K562 (cell line): ENCODE measurements around the gene PTGES3. TPM values are rescaled to one million over a fixed set of nuclear protein-coding genes. Genes with fewer than 3 reads are reported as not detected.

Source experiments
- E2F6 ChIP-seq, 2 experiments: IDR thresholded peaks; 2 replicates each; pipeline ENCODE4 v1.6.1; 2011; ENCODE audit warnings: borderline replicate concordance in 1 of 2, control low read depth in 1 of 2, low read depth in 1 of 2, low read length in 1 of 2, mild to moderate bottlenecking in 1 of 2, mixed read lengths in 1 of 2, moderate library complexity in 1 of 2; ENCODE audit not compliant: insufficient read depth in 1 of 2, insufficient read length in 1 of 2, poor library complexity in 1 of 2, severe bottlenecking in 1 of 2; ENCODE audit errors: extremely low read depth in 1 of 2
- FOXJ3 ChIP-seq: sonication (generic); formaldehyde crosslinking; IDR thresholded peaks from 2 replicates; pipeline ENCODE4 v1.4.0; 2020; ENCODE audit warnings: mild to moderate bottlenecking, missing genetic modification reagents
- JUN ChIP-seq, 2 experiments: sonication (generic) in 1 of 2; formaldehyde crosslinking in 1 of 2; IDR thresholded peaks; 2 replicates each; pipeline versions ENCODE4 v1.6.1 to v1.8.0; 2012 to 2022; ENCODE audit warnings: borderline replicate concordance in 2 of 2, mild to moderate bottlenecking in 2 of 2, improper control_type of control experiment in 1 of 2, low read depth in 1 of 2, low read length in 1 of 2, missing genetic modification reagents in 1 of 2
- KLF6 ChIP-seq: fragments of 250-450 bp; sonication (Bioruptor Pico); IDR thresholded peaks from 2 replicates; pipeline ENCODE4 v1.4.0; 2020; ENCODE audit warnings: mild to moderate bottlenecking, moderate library complexity, borderline replicate concordance
- MAFK ChIP-seq: IDR thresholded peaks from 2 replicates; pipeline ENCODE4 v1.6.1; 2011; ENCODE audit warnings: low read length, improper control_type of control experiment
- MAZ ChIP-seq, 2 experiments: fragments of 450-650 bp in 1 of 2; sonication (generic) in 1 of 2; formaldehyde crosslinking; IDR thresholded peaks in 1 of 2; conservative IDR thresholded peaks in 1 of 2; 2 replicates each; pipeline versions ENCODE4 v1.4.0 to v1.5.0; 2020; ENCODE audit warnings: mild to moderate bottlenecking in 1 of 2, missing genetic modification reagents in 1 of 2
- NCOR1 ChIP-seq: fragments of 450-650 bp; IDR thresholded peaks from 2 replicates; pipeline ENCODE4 v1.6.1; 2016; ENCODE audit warnings: mild to moderate bottlenecking, moderate library complexity
- RBM17 ChIP-seq: fragments of 200-400 bp; formaldehyde crosslinking; IDR thresholded peaks from 2 replicates; pipeline ENCODE4 v1.6.1; 2017; ENCODE audit warnings: low read depth, mild to moderate bottlenecking, low read length, borderline replicate concordance
- RFX7 ChIP-seq: fragments of 250-450 bp; sonication (Bioruptor Pico); IDR thresholded peaks from 2 replicates; pipeline ENCODE4 v1.5.1; 2021; ENCODE audit warnings: mild to moderate bottlenecking
- SPI1 ChIP-seq: IDR thresholded peaks from 2 replicates; pipeline ENCODE4 v1.6.1; 2011; ENCODE audit warnings: low read depth, low read length, control low read depth, borderline replicate concordance
- TFAM ChIP-seq: fragments of 250-450 bp; sonication (Bioruptor Pico); conservative IDR thresholded peaks from 2 replicates; pipeline ENCODE4 v1.5.0; 2021; ENCODE audit warnings: mild to moderate bottlenecking, moderate library complexity
- ZNF124 ChIP-seq: sonication (generic); formaldehyde crosslinking; IDR thresholded peaks from 2 replicates; pipeline ENCODE4 v1.8.1; 2022; ENCODE audit warnings: missing genetic modification reagents
- ZNF282 ChIP-seq: sonication (generic); formaldehyde crosslinking; IDR thresholded peaks from 2 replicates; pipeline ENCODE4 v1.8.1; 2023; ENCODE audit warnings: missing genetic modification reagents
- ZNF507 ChIP-seq: conservative IDR thresholded peaks from 2 replicates; pipeline ENCODE4 v1.6.1; 2017; ENCODE audit warnings: missing genetic modification characterization, missing compliant biosample characterization
- polyA plus RNA-seq, 8 experiments: library from polyadenylated mRNA; depleted of rRNA in 4 of 8; stranded (reverse) in 5 of 8; unstranded in 3 of 8; fragments of >200 nt; fragmentation: Nextera tagmentation in 2 of 8; fragmentation: Illumina TruSeq in 1 of 8; extraction: Ambion mirVana in 2 of 8; extraction: Trizol in 1 of 8; gene quantifications; 2 replicates each; pipeline versions ENCODE4 v1.2.1 to v1.2.3, GENCODE V29; 2011 to 2014; ENCODE audit warnings: inconsistent platforms in 1 of 8, missing spikeins in 1 of 8
- total RNA-seq, 7 experiments: library from RNA; depleted of rRNA in 6 of 7; stranded (reverse); fragments of >200 nt in 6 of 7; fragmentation: Illumina TruSeq in 2 of 7; extraction: Trizol in 2 of 7; gene quantifications; 2 replicates each; pipeline versions ENCODE4 v1.2.1 to v1.2.3, GENCODE V29; 2011 to 2021; ENCODE audit warnings: low replicate concordance in 1 of 7
- TF ChIP-seq, protein P1 (sequence below): fragments of 250-450 bp; sonication (Bioruptor Pico); IDR thresholded peaks from 2 replicates; pipeline ENCODE4 v1.5.0; 2020; ENCODE audit warnings: mild to moderate bottlenecking, borderline replicate concordance
- TF ChIP-seq, protein P2 (sequence below): fragments of 450-650 bp; formaldehyde crosslinking; conservative IDR thresholded peaks from 2 replicates; pipeline ENCODE4 v1.4.0; 2022; ENCODE audit warnings: mild to moderate bottlenecking, missing genetic modification characterization
- TF ChIP-seq, protein P3 (sequence below), 2 experiments: fragments of 450-650 bp; IDR thresholded peaks; 2 replicates each; pipeline ENCODE4 v1.6.1; 2018; ENCODE audit warnings: mild to moderate bottlenecking in 2 of 2, low read depth in 1 of 2; ENCODE audit not compliant: partially characterized antibody in 2 of 2

Gene PTGES3
- total and polyA plus RNA-seq, 9 of the 15 experiments (the other 6 are each of a cell fraction or from before 2014, with no cell fraction given), result 163 to 501 (median 213) TPM

DNA sequence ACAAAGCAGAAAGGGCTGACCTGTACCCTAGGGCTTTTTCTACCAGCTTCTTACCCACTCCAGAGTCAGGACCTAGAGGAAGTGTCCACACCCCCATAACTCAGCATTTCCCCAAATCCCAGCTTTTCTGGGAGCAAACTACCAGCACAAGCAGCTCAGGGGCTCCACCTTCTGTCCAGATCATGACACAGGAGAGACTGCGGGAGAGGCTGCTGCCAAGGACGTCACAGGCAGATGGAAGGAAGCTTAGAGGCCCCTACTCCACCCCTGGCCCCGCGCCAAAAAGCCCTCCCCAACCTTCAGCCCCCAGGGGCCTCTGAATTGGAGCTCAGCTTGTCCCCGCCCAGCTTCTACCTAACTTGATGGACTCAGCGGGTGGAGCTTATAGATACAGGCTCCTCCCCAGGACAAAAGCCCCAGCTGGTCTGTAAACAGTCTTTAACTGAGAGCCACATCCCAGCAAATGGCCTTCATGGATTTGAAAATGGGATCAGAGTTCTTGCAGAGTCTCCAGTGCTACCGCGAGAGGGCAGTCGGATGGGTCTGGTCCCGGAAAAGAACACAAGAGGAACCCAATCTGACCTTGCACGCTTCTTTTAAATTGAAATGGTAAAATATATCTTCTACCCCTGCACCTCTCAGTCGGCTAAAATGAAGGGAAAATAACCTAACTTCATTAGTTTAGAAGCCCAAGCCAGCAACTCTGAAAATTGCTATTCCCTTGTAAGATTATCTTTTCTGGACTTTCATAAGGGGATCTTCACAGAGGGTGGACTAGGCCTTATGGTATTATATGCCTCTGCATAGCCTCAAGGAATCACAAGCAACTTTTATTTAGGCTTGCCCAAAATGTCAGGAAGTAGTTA is 51.2 kb downstream of the PTGES3 start (continued):
- TF ChIP-seq ZNF507 (tag) (no peak), E2F6 (IDR thresholded peaks at IDR 0.05; ENCODE audit: borderline replicate concordance in 1 of 2, extremely low read depth in 1 of 2, insufficient read depth in 1 of 2, insufficient read length in 1 of 2, low read depth in 1 of 2, low read length in 1 of 2, poor library complexity in 1 of 2, severe bottlenecking in 1 of 2) (no peak), MAFK (peak; percentile 11; the same call in 1 of the 2 replicates), TFAM (CRISPR knock-in tag) (no peak), RFX7 (CRISPR knock-in tag) (no peak), JUN (IDR thresholded peaks at IDR 0.05; ENCODE audit: borderline replicate concordance, low read depth, low read length) (peak; percentile 63), JUN (CRISPR knock-in tag; IDR thresholded peaks at IDR 0.05; ENCODE audit: borderline replicate concordance) (no peak), SPI1 (peak; percentile 56), FOXJ3 (CRISPR knock-in tag) (no peak), NCOR1 (peak; percentile 50; the same call in 1 of the 2 replicates), MAZ (CRISPR knock-in tag; conservative IDR thresholded peaks at IDR 0.05 in 1 of 2, IDR thresholded peaks at IDR 0.05 in 1 of 2) (peak; percentile 91 to 99), RBM17 (no peak), KLF6 (CRISPR knock-in tag) (0 out of 2 replicates have a peak, but pooled peaks have one; percentile 12), ZNF282 (CRISPR knock-in tag) (no peak), ZNF124 (CRISPR knock-in tag) (no peak)
- TF ChIP-seq, protein P1, sequence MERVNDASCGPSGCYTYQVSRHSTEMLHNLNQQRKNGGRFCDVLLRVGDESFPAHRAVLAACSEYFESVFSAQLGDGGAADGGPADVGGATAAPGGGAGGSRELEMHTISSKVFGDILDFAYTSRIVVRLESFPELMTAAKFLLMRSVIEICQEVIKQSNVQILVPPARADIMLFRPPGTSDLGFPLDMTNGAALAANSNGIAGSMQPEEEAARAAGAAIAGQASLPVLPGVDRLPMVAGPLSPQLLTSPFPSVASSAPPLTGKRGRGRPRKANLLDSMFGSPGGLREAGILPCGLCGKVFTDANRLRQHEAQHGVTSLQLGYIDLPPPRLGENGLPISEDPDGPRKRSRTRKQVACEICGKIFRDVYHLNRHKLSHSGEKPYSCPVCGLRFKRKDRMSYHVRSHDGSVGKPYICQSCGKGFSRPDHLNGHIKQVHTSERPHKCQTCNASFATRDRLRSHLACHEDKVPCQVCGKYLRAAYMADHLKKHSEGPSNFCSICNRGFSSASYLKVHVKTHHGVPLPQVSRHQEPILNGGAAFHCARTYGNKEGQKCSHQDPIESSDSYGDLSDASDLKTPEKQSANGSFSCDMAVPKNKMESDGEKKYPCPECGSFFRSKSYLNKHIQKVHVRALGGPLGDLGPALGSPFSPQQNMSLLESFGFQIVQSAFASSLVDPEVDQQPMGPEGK (CRISPR knock-in tag), result no peak
- TF ChIP-seq, protein P2, sequence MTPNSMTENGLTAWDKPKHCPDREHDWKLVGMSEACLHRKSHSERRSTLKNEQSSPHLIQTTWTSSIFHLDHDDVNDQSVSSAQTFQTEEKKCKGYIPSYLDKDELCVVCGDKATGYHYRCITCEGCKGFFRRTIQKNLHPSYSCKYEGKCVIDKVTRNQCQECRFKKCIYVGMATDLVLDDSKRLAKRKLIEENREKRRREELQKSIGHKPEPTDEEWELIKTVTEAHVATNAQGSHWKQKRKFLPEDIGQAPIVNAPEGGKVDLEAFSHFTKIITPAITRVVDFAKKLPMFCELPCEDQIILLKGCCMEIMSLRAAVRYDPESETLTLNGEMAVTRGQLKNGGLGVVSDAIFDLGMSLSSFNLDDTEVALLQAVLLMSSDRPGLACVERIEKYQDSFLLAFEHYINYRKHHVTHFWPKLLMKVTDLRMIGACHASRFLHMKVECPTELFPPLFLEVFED (CRISPR knock-in tag), result 0 out of 2 replicates have a peak, but pooled peaks have one; percentile 12
- TF ChIP-seq, protein P3, sequence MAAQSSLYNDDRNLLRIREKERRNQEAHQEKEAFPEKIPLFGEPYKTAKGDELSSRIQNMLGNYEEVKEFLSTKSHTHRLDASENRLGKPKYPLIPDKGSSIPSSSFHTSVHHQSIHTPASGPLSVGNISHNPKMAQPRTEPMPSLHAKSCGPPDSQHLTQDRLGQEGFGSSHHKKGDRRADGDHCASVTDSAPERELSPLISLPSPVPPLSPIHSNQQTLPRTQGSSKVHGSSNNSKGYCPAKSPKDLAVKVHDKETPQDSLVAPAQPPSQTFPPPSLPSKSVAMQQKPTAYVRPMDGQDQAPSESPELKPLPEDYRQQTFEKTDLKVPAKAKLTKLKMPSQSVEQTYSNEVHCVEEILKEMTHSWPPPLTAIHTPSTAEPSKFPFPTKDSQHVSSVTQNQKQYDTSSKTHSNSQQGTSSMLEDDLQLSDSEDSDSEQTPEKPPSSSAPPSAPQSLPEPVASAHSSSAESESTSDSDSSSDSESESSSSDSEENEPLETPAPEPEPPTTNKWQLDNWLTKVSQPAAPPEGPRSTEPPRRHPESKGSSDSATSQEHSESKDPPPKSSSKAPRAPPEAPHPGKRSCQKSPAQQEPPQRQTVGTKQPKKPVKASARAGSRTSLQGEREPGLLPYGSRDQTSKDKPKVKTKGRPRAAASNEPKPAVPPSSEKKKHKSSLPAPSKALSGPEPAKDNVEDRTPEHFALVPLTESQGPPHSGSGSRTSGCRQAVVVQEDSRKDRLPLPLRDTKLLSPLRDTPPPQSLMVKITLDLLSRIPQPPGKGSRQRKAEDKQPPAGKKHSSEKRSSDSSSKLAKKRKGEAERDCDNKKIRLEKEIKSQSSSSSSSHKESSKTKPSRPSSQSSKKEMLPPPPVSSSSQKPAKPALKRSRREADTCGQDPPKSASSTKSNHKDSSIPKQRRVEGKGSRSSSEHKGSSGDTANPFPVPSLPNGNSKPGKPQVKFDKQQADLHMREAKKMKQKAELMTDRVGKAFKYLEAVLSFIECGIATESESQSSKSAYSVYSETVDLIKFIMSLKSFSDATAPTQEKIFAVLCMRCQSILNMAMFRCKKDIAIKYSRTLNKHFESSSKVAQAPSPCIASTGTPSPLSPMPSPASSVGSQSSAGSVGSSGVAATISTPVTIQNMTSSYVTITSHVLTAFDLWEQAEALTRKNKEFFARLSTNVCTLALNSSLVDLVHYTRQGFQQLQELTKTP (IDR thresholded peaks at IDR 0.05; ENCODE audit: low read depth in 1 of 2, partially characterized antibody in 2 of 2), result peak in 1 of 2 experiments; percentile 30
